Activated CD8-positive, alpha-beta memory T cell treated with anti-CD3 and anti-CD28 coated beads, Interleukin-2, amount 10 ng/mL, durations not matched to agents 7 days and 5 days (primary cell): ENCODE data around the gene DUS2. TPM values are rescaled to one million over a fixed set of nuclear protein-coding genes. Genes with fewer than 3 reads are reported as not detected.
"Not testable (repeated sequence)": the region's sequence is repeated elsewhere in the genome, so short reads cannot be mapped to it uniquely, and the experiment has no call there.

Experiments
- ATAC-seq: fragments of 150-1000 bp; cut with Tn5 transposase; one replicate; pipeline ENCODE4 v1.10.0; 2021; ENCODE audit warnings: moderate library complexity
- CTCF ChIA-PET: fragments of 350-600 bp; sonication (Branson Sonifier 250); formaldehyde crosslinking; loops from one replicate; lab custom pipeline; 2021; ENCODE audit warnings: antibody characterized with exemption; lab: Charles Lee
- DNase-seq: peaks from one replicate; pipeline ENCODE4 v3.0.0-alpha.2; 2020
- H3K27ac Mint-ChIP-seq: one replicate; pipeline ENCODE4 v1.8.0; 2021; ENCODE audit warnings: mild to moderate bottlenecking, mixed read lengths
- H3K27me3 Mint-ChIP-seq: one replicate; pipeline ENCODE4 v1.8.0; 2021; ENCODE audit warnings: mixed read lengths
- H3K36me3 Mint-ChIP-seq: one replicate; pipeline ENCODE4 v1.8.0; 2021; ENCODE audit warnings: mild to moderate bottlenecking, mixed read lengths
- H3K4me1 Mint-ChIP-seq: one replicate; pipeline ENCODE4 v1.8.0; 2021; ENCODE audit warnings: mixed read lengths
- H3K4me3 Mint-ChIP-seq: one replicate; pipeline ENCODE4 v1.8.0; 2021; ENCODE audit warnings: mild to moderate bottlenecking, moderate library complexity, mixed read lengths
- H3K9me3 Mint-ChIP-seq: one replicate; pipeline ENCODE4 v1.8.0; 2022; ENCODE audit warnings: low read depth, mixed read lengths
- total RNA-seq, 2 experiments: library from RNA; stranded (reverse); gene quantifications; one replicate each; pipeline ENCODE4 v1.2.3, GENCODE V29; 2021

Gene DUS2
- total RNA-seq, 2 experiments from 2014 or later = 28.4 to 32.0 TPM

DNA sequence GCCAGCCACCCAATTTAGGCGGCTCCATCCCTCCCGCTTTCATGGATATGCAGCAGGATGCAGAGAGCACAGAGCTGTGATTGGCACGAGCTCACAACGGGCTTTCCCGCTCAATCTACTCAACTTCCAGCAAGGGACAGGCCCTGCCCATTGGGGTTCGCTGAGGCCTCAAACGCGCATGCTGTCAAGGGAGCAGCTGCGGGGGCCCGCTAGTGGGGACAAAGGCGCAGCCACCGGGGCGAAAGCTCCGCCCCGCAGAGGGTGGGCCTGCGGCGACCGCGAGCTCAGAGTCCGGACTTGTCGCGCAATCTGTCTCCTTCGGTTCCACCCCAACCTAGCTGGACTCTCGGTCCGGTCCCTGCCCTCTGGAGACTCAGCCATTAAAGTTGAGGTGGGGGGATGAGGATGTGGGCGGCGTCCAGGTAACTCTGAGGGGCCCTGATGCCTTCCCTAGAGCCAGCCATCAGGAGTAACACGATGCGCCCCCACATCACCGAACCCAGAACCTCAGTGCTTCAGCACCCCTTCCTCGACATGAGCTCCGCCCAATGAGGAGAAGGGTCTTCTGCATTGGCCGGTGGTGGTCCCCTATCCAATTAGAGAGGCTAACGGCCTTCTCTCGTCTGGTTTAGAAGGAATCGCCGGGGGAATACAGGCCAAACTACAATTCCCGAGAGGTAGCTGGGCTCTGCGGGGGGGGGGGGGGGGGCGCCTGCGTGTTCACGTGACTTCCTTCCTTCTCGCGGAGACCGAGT is 61.6 kb downstream of the DUS2 start:
- Mint-ChIP-seq H3K36me3 (peaks cover 19% of the 10 kb centered on the region), H3K27ac (peak overlapping the region; percentile 91), H3K9me3 (no peaks in the 10 kb centered on the region), H3K4me1 (peaks cover 61% of the 10 kb centered on the region), H3K27me3 (no peaks in the 10 kb centered on the region), H3K4me3 (peak overlapping the region; percentile 76)
- CTCF ChIA-PET = interaction anchor here (0.6 to 10.6 kb wide), 13 partner anchors 10 to 268 kb away, joined by 3 to 211 read pairs (median 4); partner anchors contain the start of gene SLC7A6
- DNase-seq (peak; percentile 96), ATAC-seq (peak; percentile 75)

DNA sequence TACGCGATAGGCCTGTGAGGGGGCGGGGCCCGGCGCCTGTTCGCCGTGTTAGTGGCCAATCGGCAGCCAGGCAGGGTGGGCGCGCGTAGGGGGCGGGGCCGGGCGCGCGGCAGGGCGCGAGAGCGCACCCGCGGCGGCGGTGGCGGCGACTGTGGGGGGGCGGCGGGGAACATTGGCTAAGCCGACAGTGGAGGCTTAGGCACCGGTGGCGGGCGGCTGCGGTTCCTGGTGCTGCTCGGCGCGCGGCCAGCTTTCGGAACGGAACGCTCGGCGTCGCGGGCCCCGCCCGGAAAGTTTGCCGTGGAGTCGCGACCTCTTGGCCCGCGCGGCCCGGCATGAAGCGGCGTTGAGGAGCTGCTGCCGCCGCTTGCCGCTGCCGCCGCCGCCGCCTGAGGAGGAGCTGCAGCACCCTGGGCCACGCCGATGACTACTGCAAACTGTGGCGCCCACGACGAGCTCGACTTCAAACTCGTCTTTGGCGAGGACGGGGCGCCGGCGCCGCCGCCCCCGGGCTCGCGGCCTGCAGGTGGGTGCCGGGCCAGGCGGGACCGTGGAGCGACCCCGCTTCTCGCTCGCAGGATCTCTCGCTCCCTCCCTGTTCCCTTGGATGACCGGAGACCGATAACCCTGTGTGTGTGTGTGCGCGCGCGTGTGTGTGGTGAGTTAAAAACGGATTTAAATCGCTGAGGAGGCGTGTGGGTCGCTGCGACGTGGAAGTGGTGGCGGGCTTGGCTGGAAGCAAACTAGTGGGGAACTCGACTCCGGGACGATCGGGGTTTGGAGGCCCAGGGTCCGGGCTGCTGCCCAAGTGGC is 62.4 kb downstream of the DUS2 start, which contains the start of gene NFATC3:
TSS of gene NFATC3 (plus strand) at position 112 of the 813 bp plus-strand sequence. CDS start at position 424, 312 bp downstream.
- CTCF ChIA-PET = interaction anchor here (0.6 to 10.6 kb wide), 11 partner anchors 9 to 523 kb away, joined by 3 to 211 read pairs (median 4); partner anchors contain the start of genes CTCF and SLC7A6
- peak; percentile 99 for DNase-seq
- Mint-ChIP-seq H3K27me3 (no peaks in the 10 kb centered on the region), H3K9me3 (no peaks in the 10 kb centered on the region), H3K36me3 (peaks cover 19% of the 10 kb centered on the region), H3K4me1 (peaks cover 57% of the 10 kb centered on the region), H3K4me3 (peak within 1 kb of the TSS; percentile 94), H3K27ac (peak within 1 kb of the TSS; percentile 94)
- ATAC-seq = peak; percentile 79

DNA sequence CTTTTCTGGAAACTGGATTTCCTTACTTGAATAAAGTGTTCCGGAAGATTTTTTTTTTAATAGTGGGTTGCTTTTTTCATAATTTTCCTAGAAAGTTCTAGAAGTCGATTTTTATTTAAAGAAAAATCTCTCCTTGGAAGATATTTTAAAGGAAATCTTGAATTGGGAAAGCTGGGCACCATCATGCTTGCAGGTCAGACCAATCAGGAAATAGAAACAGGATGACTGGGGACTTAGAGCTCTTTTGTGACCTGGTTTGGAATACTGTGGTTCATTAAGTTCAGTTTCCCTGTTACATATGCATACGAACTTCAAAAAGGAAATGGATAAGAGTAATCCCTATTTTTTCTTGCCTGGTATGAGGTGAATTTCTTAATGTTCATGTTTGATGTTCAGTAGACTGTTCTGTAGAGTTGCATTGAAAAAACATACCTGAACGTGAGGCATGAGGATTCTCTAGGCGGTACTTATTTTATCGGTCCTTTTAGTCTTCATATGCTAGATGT is 63.3 kb downstream of the DUS2 start:
- Mint-ChIP-seq H3K27me3 (no peaks in the 10 kb centered on the region), H3K4me1 (peaks cover 58% of the 10 kb centered on the region), H3K27ac (peak overlapping the region; percentile 94), H3K9me3 (no peaks in the 10 kb centered on the region), H3K36me3 (peaks cover 19% of the 10 kb centered on the region), H3K4me3 (peak overlapping the region; percentile 94)
- CTCF ChIA-PET = interaction anchor here (1.1 to 10.6 kb wide), 8 partner anchors 8 to 540 kb away, joined by 3 to 211 read pairs (median 4); partner anchors contain the start of gene CTCF
- ATAC-seq (no peak), DNase-seq (no peak)

- Mint-ChIP-seq H3K27ac (peak overlapping the region; percentile 94), H3K36me3 (peaks cover 16% of the 10 kb centered on the region), H3K4me3 (peak overlapping the region; percentile 94), H3K9me3 (no peaks in the 10 kb centered on the region), H3K27me3 (no peaks in the 10 kb centered on the region), H3K4me1 (peaks cover 58% of the 10 kb centered on the region)
- ATAC-seq = no peak
- no peak for DNase-seq
- CTCF ChIA-PET = interaction anchor here (1.1 to 10.6 kb wide), 3 partner anchors 18 to 540 kb away, joined by 3 to 211 read pairs (median 4); no protein-coding TSS in a partner anchor
Observed at GRCh38 chr16:68086860-68087268, 63.8 kb downstream of the DUS2 start.

- ATAC-seq (no peak), DNase-seq (no peak)
- Mint-ChIP-seq H3K27ac (peak overlapping the region; percentile 78), H3K4me1 (peaks cover 56% of the 10 kb centered on the region), H3K36me3 (peaks cover 16% of the 10 kb centered on the region), H3K27me3 (no peaks in the 10 kb centered on the region), H3K9me3 (no peaks in the 10 kb centered on the region), H3K4me3 (peak overlapping the region; percentile 94)
- CTCF ChIA-PET = interaction anchor here (1.2 to 10.6 kb wide), 2 partner anchors 19 to 94 kb away, joined by 4 to 211 read pairs; no protein-coding TSS in a partner anchor
Observed at GRCh38 chr16:68087688-68088087, 64.6 kb downstream of the DUS2 start.

DNA sequence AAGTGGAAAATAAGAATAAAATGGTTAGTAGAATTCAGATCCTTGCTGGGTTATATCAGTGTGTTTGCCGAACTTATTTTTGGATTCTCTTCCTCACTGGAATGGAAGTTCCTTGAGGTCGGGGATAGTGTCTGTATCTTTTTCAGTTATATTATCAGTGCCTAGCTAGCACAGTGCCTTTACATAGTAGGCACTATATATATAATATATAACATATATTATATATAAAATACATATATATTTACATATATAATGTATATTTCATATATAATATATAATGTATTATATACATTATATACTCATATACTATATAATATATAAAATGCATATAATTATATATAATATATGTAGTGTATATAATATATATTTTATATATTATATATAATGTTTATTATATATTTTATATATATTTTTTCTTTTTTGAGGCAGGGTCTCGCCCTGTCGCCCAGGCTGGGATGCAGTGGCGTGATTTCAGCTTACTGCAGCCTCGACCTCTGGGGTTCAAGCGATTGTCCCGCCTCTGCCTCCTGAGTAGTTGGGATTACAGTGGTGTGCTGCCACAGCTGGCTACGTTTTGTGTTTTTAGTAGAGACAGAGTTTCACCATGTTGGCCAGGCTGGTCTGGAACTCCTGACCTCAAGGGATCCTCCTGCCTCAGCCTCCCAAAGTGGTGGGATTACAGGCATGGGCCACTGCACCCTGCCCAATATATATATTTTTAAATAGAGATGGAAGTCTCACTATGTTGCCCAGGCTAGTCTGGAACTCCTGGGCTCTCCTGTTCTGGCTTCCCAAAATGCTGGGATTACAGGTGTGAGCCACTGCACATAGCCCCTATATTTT is 65.3 kb downstream of the DUS2 start:
- H3K27ac Mint-ChIP-seq = peak overlapping the region; percentile 78
- ATAC-seq = no peak
- H3K36me3 Mint-ChIP-seq = peaks cover 16% of the 10 kb centered on the region
- CTCF ChIA-PET = interaction anchor here (0.7 kb wide), 1 partner anchor 18 kb away, joined by 3 read pairs; no protein-coding TSS in a partner anchor
- H3K9me3 Mint-ChIP-seq = no peaks in the 10 kb centered on the region
- H3K4me1 Mint-ChIP-seq = peaks cover 56% of the 10 kb centered on the region
- peak overlapping the region; percentile 94 for H3K4me3 Mint-ChIP-seq
- H3K27me3 Mint-ChIP-seq = no peaks in the 10 kb centered on the region
- DNase-seq = no peak

- CTCF ChIA-PET = no interaction called here
- Mint-ChIP-seq H3K4me1 (peaks cover 56% of the 10 kb centered on the region), H3K9me3 (no peaks in the 10 kb centered on the region), H3K27ac (peak overlapping the region; percentile 20), H3K27me3 (no peaks in the 10 kb centered on the region), H3K36me3 (peaks cover 13% of the 10 kb centered on the region), H3K4me3 (peak overlapping the region; percentile 69)
- DNase-seq (no peak), ATAC-seq (no peak)
Observed at GRCh38 chr16:68089067-68089466, 66.0 kb downstream of the DUS2 start.

DNA sequence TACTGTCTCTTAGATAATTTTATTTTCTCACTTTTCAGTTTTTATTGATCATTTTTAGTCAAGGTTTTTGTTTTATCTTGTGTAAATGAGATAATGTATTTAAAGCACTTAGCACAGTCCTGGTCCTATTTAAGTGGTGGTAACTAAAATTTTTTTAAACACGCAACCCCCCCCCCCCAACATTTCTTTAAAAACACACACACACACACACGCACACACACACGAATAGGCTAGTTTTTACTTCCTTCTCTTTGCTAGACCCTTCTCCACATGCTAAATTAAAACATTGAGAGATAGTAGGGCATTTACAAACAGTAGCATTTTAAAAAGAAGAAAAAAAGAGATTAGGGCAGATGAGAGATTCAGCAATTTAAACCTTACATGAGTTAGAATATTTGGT is 67.0 kb downstream of the DUS2 start:
- DNase-seq = no peak
- peak overlapping the region; percentile 67 for H3K27ac Mint-ChIP-seq
- peaks cover 59% of the 10 kb centered on the region for H3K4me1 Mint-ChIP-seq
- ATAC-seq = no peak
- CTCF ChIA-PET = no interaction called here
- peaks cover 14% of the 10 kb centered on the region for H3K36me3 Mint-ChIP-seq
- H3K9me3 Mint-ChIP-seq = no peaks in the 10 kb centered on the region
- peak overlapping the region; percentile 63 for H3K4me3 Mint-ChIP-seq
- no peaks in the 10 kb centered on the region for H3K27me3 Mint-ChIP-seq

DNA sequence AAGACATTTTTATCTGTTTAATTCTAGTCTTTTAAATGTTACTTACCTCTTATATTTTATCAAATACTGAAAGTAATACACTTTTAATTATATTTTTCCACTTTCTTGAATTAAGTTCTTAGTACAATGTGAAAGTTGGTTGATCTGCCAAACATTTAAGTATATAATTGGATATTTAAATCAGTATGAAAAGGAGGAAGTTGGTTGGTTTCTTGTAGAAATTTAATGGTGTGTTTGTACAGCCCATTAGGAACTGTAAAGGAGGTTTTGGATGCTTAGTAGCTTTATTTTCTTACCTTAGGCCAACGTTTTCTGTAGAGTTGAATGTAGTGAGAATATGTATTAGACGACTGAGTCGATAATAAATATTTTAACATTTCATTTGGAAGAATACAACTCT is 67.4 kb downstream of the DUS2 start:
- peaks cover 14% of the 10 kb centered on the region for H3K36me3 Mint-ChIP-seq
- H3K4me3 Mint-ChIP-seq = peak overlapping the region; percentile 63
- H3K27ac Mint-ChIP-seq = peak overlapping the region; percentile 42
- no peaks in the 10 kb centered on the region for H3K9me3 Mint-ChIP-seq
- DNase-seq (no peak), ATAC-seq (no peak)
- peaks cover 62% of the 10 kb centered on the region for H3K4me1 Mint-ChIP-seq
- CTCF ChIA-PET = interaction anchor here (0.7 to 3.2 kb wide), 3 partner anchors 20 to 138 kb away, joined by 3 to 10 read pairs (median 3); no protein-coding TSS in a partner anchor
- no peaks in the 10 kb centered on the region for H3K27me3 Mint-ChIP-seq

DNA sequence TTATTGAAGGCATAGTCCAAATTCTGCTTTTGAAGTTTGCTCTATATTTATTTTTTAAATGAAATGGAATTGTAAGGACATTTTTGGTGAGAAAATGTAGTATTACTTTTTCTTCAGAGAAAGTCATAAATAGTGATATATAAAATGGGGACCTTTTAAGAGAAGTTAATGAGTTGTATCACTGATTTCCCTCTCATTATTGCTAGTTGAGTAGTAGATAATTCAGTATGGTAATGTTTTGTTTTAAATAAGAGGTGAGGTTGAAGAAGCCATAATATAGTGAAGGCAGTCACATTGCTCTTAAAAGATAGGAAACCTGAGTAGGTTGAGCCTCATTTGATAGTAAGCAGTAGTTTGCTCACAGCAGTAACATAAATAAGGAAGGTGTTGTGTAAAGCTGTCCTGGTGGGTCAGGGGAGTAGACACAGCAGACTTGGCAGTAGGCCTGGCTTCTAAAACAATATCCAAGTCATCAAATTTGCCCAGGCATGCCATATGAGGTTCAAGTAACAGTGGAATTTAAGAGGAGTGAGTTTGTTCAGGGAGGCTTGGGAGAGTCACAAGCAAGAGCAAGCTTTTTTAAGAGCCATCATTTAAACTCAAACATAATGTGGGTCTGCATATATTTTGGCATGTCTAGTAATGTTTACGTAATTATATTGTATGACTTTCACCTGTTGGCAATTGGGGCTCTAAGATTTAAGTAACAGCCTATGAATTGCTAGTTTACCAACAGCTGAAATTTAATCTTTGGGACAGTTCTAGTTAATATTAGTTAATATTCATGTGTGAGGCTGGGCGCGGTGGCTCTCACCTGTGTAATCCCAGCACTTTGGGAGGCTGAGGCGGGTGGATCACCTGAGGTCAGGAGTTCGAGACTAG is 68.5 kb downstream of the DUS2 start:
- H3K36me3 Mint-ChIP-seq = peaks cover 11% of the 10 kb centered on the region
- CTCF ChIA-PET = interaction anchor here (1.0 to 3.2 kb wide), 8 partner anchors 12 to 275 kb away, joined by 3 to 16 read pairs (median 5); partner anchors contain the start of gene SLC7A6
- ATAC-seq (no peak), DNase-seq (no peak)
- no peaks in the 10 kb centered on the region for H3K9me3 Mint-ChIP-seq
- peaks cover 65% of the 10 kb centered on the region for H3K4me1 Mint-ChIP-seq
- no peaks in the 10 kb centered on the region for H3K27me3 Mint-ChIP-seq
- peak overlapping the region; percentile 64 for H3K27ac Mint-ChIP-seq
- H3K4me3 Mint-ChIP-seq = no peak overlapping the region

DNA sequence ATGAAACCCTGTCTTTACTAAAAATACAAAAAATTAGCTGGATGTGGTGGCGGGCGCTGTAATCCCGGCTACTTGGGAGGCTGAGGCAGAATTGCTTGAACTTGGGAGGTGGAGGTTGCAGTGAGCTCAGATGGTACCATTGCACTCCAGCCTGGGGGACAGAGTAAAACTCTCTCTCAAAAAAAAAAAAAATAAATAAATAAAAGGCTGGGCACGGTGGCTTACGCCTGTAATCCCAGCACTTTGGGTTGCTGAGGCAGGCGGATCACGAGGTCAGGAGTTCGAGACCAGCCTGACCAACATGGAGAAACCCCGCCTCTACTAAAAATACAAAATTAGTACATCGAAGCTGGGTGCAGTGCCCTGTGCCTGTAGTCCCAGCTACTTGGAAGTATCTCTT is 69.2 kb downstream of the DUS2 start:
- H3K9me3 Mint-ChIP-seq, H3K27me3 Mint-ChIP-seq, H3K36me3 Mint-ChIP-seq, H3K27ac Mint-ChIP-seq, DNase-seq, ATAC-seq, H3K4me3 Mint-ChIP-seq: not testable (repeated sequence)
- peaks cover 70% of the 10 kb centered on the region for H3K4me1 Mint-ChIP-seq
- CTCF ChIA-PET = interaction anchor here (0.6 to 3.2 kb wide), 10 partner anchors 11 to 570 kb away, joined by 3 to 16 read pairs (median 4); partner anchors contain the start of gene SLC7A6
